ENCODE results near the gene RALGPS1. TPM values are rescaled to one million over a fixed set of nuclear protein-coding genes. Genes with fewer than 3 reads are reported as not detected.

The RALGPS1 gene
- total RNA-seq, 2 donors from 2014 or later, result 9.7 to 17.7 TPM

DNA sequence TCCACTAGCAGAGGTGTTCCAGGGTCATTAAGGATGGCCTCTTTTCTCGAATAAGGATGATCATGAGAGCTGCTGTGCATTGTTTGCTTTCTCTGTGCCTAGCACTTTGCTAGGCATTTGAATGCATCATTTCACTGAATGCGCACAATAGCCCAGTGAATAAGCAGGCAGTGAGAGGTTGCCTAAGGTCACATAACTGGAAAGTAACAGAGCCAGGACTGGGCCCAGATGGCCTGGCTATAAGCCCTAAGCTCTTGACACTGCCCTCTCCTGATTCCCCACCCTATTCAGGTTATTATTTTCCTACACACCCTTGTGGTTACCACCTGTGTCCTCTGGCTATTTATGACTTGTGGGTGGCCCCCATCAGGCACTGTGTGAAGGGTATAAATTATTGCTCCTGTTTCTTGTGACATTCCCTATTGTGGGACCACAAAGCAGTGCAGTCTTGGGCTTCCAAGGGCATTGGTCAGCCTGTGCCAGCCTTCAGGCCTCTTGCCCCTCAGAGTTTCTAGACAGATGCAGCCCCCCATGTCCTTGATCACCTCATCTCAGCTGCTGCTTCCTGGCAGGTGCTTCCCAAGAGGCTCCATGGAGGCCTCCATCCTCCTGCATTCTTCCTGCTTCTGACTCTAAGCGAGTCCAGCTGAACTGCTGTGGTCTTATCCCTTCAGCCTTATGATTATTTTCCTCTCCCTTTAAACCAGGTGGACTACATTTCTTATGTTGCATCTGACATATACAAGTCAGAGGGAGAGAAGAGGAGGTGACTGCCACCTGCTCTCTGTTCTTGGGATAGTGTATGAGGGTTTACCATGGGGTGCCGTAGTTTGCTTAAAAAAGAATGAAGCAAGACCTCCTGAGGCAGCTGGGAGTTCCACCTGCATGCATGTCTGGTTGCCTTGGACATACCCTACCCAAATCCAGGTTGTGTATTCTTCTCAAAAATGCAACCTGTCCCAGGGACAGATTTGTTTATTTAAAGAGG, 160.3 kb downstream of the RALGPS1 start:
- no peaks in the 10 kb centered on the region for H3K27me3 ChIP-seq
- no peak overlapping the region for H3K4me3 ChIP-seq
- H3K4me1 ChIP-seq, result peaks cover 0 to 29% of the 10 kb centered on the region in 2 donors
- H3K27ac ChIP-seq, result peak overlapping the region in 1 of 2 donors; percentile 32
- DNase-seq (ENCODE audit: low spot score), result no peak
- TF ChIP-seq, protein P1, sequence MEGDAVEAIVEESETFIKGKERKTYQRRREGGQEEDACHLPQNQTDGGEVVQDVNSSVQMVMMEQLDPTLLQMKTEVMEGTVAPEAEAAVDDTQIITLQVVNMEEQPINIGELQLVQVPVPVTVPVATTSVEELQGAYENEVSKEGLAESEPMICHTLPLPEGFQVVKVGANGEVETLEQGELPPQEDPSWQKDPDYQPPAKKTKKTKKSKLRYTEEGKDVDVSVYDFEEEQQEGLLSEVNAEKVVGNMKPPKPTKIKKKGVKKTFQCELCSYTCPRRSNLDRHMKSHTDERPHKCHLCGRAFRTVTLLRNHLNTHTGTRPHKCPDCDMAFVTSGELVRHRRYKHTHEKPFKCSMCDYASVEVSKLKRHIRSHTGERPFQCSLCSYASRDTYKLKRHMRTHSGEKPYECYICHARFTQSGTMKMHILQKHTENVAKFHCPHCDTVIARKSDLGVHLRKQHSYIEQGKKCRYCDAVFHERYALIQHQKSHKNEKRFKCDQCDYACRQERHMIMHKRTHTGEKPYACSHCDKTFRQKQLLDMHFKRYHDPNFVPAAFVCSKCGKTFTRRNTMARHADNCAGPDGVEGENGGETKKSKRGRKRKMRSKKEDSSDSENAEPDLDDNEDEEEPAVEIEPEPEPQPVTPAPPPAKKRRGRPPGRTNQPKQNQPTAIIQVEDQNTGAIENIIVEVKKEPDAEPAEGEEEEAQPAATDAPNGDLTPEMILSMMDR (IDR thresholded peaks at IDR 0.05), result no peak
- H3K36me3 ChIP-seq, result no peaks in the 10 kb centered on the region
- no peaks in the 10 kb centered on the region for H3K9me3 ChIP-seq

DNA sequence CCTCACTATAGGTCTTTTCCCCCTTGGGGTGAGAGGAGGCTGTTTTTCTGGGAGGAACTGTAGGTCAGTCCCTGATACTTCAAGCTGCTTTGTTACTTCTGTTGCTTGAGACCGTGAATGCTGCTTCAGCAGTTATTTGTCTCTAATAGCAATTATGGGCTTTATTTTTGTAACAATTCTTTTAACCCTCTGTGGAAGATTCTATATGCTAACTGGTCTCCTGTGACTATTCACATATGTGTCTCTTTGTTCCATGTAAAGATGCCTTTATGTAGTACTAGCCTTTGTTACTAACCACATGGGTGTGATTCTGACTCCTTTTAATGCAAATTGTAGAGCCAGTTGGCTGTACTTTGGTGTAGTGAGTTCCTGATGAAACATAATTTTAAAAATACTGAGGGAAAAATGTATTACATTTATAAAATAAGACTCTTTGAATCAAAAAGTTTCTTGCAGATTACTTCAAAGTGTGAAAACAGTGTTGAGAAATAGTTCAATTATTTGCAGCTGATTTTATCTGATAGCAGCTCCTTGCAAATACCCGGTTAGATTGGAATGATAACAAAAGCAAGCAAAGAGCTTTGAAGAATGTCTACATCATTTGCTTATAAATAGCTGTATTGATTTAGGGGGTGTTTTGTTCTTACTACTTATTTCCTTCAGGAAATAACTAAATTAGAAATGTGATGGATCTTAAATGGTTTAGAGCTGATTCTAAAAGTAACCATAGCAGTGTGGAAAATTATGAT, 161.2 kb downstream of the RALGPS1 start:
- no peak overlapping the region for H3K27ac ChIP-seq
- TF ChIP-seq, protein P1 (IDR thresholded peaks at IDR 0.05), result no peak
- H3K27me3 ChIP-seq, result no peaks in the 10 kb centered on the region
- H3K4me1 ChIP-seq, result peaks cover 0 to 29% of the 10 kb centered on the region in 2 donors
- no peaks in the 10 kb centered on the region for H3K9me3 ChIP-seq
- DNase-seq (ENCODE audit: low spot score), result no peak
- H3K36me3 ChIP-seq, result no peaks in the 10 kb centered on the region
- H3K4me3 ChIP-seq, result no peak overlapping the region

DNA sequence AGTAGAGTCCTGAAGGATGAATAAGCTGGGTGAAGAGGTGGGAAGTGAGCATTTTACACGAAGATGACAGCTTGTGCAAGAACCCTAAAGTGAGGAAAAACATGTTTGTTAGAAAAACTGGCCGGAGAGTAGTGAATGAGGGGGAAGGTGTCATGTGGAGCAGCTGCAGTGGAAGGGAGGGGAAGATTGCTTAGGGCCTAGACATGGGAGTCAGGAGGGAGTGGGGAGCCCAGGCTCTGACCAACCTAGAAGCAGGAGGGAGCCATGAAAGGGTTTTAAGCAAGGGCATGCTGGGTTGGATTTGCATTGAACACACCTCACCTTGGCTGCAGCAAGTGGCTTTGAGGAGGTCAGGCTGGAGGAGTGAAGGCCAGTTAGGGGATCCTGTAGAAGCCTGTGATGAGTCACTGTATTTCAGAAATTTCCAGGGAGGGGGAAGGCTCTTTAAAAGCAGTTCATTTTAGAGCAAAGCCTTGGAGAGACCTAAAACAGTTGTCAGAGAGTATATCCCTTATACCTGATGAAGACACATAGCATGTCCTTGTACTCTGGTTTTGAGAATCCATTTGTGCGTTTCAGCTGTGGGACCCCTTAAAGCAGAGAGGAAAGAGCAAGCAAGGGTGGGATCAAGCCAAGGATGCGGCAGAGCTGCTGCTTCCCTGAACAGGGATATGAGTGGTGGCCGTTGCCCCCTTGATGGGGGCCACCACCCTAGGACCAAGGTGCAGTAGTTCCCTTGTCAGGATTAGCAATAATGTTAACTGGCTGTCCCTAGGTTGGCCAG, 162.5 kb downstream of the RALGPS1 start:
- peaks cover 0 to 29% of the 10 kb centered on the region in 2 donors for H3K4me1 ChIP-seq
- no peaks in the 10 kb centered on the region for H3K36me3 ChIP-seq
- no peaks in the 10 kb centered on the region for H3K27me3 ChIP-seq
- H3K9me3 ChIP-seq, result no peaks in the 10 kb centered on the region
- H3K4me3 ChIP-seq, result no peak overlapping the region
- no peak for DNase-seq (ENCODE audit: low spot score)
- TF ChIP-seq, protein P1 (IDR thresholded peaks at IDR 0.05), result no peak
- H3K27ac ChIP-seq, result peak overlapping the region in 1 of 2 donors; percentile 33

DNA sequence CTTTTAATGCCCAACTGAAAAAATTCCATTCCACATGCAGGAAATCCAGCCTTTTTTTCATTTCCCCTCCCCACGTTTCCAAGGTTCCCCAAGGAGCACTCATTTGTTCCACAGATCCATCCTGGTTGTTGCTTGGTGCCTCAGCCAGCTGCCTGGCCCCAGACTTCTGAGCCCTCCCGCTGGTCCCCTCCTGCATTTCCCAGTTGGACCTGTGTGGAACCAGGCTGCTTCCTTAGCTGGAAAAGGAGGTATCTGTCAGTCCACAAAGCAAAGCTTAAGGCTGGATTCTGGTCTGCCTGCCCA, 163.0 kb downstream of the RALGPS1 start:
- DNase-seq (ENCODE audit: low spot score), result no peak
- Histone ChIP-seq H3K36me3 (no peaks in the 10 kb centered on the region), H3K4me1 (peaks cover 0 to 31% of the 10 kb centered on the region in 2 donors), H3K27me3 (no peaks in the 10 kb centered on the region), H3K27ac (peak overlapping the region; percentile 33 to 41), H3K9me3 (no peaks in the 10 kb centered on the region), H3K4me3 (no peak overlapping the region)
- TF ChIP-seq, protein P1 (IDR thresholded peaks at IDR 0.05), result no peak

DNA sequence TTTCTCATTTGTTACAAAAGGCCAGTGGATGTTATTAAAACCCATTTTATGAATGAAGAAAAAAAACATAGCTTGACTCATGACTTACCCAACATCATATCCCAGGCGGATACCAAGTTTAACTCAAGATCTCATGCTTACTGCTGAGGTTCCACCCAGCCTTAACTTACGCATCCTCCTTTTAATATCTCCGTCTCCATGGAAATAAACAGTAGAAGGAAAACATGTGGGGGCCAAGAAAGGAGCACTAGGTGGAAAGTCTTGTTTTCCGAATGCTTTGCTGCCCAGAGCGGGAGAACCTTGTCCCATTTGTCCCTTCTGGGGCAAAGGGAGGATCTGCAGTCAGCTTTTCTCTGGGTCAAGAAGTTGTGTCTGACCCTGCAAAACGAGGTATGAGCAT, 163.8 kb downstream of the RALGPS1 start:
- DNase-seq (ENCODE audit: low spot score), result no peak
- Histone ChIP-seq H3K27ac (peak overlapping the region in 1 of 2 donors; percentile 41), H3K27me3 (no peaks in the 10 kb centered on the region), H3K36me3 (no peaks in the 10 kb centered on the region), H3K4me3 (no peak overlapping the region), H3K9me3 (no peaks in the 10 kb centered on the region), H3K4me1 (peaks cover 0 to 38% of the 10 kb centered on the region in 2 donors)
- TF ChIP-seq, protein P1 (IDR thresholded peaks at IDR 0.05), result no peak

Data from right atrium auricular region (tissue), 2 donors.